HG02623 (cell line): Measurements from ENCODE around the gene ATP2A3.

Experiments
- ATAC-seq: cut with Tn5 transposase; IDR thresholded peaks from one replicate; pipeline ENCODE4 v1.9.1; 2021; ENCODE audit warnings: moderate library complexity; ENCODE audit not compliant: unreplicated experiment

The ATP2A3 gene

DNA sequence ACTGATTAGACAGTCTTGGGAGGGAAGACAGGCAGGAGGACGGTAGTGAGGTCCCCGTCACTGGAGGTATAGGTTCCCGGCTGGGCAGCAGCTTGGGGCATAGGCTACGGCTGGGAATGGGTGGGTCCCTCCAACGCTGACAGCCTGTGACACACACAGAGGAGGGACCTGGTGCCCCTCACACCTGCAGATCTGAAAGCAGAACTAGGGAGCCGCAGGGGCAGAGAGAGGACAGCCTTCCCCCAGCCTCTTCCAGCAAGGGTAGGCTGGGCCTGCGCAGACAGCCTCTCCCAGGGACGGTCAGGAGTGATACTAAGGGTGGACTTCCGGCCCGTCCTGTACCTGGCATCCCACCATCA lies 49.9 kb downstream of the ATP2A3 start:
- peak; percentile 47 for ATAC-seq

GRCh38 chr17:3913531-3914311 lies 50.5 kb downstream of the ATP2A3 start:
- peak; percentile 34 for ATAC-seq

- no peak for ATAC-seq
Measured at GRCh38 chr17:3912827-3913226, 51.4 kb downstream of the ATP2A3 start.

DNA sequence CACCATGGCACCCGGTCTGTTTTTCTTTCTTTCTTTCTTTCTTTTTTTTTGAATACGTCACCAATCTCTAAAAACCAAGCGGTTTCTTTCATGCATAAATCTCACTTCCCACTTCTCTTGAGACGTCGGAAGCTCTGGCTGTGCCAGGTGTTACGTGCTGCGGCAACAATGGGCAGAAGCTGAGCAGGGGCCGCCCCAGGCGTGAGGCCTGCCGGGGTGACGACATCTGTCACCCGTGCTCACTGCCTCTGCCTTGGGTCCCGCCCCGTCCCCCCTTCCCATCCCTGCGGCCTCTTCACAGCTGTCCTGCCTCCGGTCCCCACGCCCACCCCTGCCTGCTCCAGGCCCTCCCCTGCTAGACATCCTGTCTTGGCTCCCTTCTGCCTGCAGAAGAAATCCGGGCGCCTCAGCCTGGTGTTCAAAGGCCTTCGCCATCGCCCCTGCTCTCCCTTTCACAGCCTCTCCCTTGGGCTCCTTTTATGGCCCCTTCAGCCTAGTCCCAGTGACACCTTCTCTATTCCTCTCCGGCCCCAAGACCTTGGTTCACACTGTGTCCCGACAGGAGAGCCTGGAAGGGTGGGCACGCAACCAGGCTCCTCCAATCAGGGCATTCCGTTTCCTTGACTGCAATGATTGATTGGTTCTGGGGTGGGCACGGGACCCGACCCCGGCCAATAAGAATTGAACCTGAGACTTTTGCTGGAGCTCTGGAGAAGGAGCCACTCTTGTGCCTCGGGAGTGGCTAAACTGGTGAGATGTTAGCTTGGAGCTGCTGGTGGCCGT lies 52.8 kb downstream of the ATP2A3 start:
- ATAC-seq = peak; percentile 62

GRCh38 chr17:3910420-3911270 lies 53.6 kb downstream of the ATP2A3 start:
- no peak for ATAC-seq

DNA sequence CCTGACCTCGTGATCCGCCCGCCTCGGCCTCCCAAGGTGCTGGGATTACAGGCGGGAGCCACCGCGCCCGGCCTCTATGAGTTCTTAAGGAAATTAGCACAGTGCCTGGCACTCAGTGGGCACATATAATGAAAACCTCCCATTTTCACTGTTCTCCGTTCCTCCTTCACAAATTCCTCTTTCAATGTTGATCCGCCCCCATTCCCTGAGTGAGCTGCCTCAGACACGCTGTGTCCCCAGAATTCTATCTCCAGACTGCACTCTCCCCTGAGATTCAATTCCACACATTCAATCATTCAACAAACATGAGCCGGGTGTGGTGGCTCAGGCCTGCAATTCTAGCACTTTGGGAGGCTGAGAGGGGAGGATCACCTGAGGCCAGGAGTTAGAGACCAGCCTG lies 55.0 kb downstream of the ATP2A3 start:
- ATAC-seq = no peak

DNA sequence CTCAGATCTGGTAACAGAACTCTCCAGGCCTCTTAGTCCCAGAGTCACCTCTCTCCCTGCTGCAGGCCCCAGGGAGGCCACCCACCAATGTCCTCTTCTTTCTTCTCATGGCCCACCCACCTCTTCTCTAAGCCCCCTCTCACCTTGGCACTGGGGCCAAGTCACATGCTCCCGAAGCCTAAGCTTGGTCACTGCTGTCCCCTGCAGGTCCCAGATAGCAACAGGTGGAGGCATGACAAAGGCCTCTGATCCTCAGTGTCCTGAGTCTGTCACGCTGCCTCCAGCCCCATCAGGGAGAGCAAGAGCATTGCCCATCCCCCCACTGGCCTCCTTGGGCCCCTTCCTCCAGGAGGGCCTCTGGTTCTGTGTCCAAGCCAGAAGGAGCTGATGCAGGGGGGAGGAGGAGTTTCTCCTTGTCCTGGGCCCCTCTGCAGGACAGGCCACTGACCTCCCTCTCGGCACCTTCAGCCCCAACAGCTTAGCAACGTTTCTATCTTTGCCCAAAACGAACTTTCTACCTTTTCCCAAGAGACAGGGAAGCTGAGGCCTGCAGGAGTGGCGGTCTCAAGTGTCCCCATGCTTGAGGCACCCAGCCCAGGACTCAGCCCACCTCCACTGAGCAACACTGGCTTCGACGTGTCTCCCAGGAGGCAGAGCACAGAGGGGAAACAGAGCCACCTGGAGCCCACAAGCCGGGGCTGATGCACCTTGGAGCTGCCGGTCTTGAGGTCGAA lies 56.6 kb downstream of the ATP2A3 start:
- no peak for ATAC-seq

DNA sequence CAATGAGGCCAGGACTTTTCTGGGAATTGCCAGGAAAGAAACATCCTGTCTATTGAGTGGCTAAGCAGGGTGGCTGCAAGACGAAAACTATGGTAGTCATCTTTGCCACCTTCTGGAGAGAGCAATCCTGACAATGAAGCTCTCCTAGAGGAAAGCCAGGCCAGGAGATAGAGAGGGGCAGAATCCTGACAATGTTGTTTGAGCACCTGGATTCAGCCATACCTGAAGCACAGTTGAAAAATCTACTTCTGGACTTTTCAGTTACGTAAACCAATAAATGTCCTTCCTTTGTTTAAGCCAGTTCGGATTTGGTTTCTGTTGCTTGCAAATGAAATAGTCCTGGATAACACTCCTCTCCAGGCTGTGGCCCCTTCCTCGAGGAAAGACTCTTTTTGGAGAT lies 57.4 kb downstream of the ATP2A3 start:
- ATAC-seq = no peak

GRCh38 chr17:3905017-3905520 lies 59.2 kb downstream of the ATP2A3 start:
- no peak for ATAC-seq

GRCh38 chr17:3904501-3904900 lies 59.7 kb downstream of the ATP2A3 start:
- ATAC-seq = no peak

- no peak for ATAC-seq
Measured at GRCh38 chr17:3903881-3904290, 60.4 kb downstream of the ATP2A3 start.

GRCh38 chr17:3903051-3903825 lies 61.0 kb downstream of the ATP2A3 start:
- no peak for ATAC-seq

GRCh38 chr17:3900646-3901045 lies 63.6 kb downstream of the ATP2A3 start:
- no peak for ATAC-seq

- no peak for ATAC-seq
Measured at GRCh38 chr17:3897731-3898130, 66.5 kb downstream of the ATP2A3 start.

DNA sequence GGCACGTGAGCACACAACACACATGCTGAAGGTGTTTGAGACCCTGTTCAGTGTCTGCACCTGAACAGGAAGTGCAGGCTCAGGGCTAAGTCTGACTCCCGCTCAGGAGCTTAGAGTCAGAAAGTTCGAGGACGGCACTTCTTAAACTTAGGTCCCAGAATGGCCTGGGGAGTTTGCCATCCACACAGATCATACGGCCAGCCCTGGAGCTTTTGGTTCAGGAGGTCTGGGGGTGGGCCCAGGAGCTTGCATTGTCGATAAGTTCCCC lies 67.3 kb downstream of the ATP2A3 start:
- no peak for ATAC-seq

GRCh38 chr17:3896108-3896967 lies 67.9 kb downstream of the ATP2A3 start:
- ATAC-seq = no peak

DNA sequence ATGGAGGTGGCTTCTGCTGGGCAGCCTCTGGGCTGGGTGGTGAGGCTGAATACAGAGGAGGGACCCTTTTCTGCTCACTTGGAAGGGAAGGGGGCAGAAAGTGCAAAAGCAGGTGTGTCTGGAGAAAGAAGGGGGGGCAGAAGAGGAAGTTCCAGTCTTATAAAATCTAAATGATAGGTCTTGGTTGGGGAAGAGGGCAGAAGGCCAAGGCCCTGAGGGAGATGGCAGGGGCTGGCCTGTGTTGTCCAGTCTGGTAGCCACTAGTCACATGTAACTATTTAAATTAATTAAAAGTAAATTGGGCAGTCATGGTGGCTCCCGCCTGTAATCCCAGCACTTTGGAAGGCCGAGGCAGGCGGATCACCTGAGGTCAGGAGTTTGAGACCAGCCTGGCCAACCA lies 68.9 kb downstream of the ATP2A3 start:
- ATAC-seq = no peak

DNA sequence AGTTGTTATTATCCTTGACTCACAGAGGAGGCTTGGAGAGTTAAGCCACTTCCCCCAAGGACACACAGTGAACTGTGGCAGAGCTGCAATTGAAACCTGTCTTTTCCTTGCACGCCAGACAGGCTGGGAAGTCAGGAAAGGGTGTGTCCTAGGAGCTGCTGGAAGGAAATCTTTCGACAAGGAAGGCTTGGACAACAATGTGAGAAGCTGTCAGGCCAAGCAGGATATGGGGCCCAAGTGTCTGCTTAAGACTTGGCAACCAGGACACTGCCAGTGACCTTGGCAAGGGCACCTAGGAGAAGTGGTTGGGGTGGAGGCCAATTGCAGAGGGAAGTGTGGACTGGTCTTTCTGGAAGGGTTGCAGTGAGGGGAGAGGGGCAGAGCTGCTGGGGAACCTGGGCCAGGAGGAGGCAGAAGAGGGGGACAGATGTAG lies 69.3 kb downstream of the ATP2A3 start:
- ATAC-seq = no peak

DNA sequence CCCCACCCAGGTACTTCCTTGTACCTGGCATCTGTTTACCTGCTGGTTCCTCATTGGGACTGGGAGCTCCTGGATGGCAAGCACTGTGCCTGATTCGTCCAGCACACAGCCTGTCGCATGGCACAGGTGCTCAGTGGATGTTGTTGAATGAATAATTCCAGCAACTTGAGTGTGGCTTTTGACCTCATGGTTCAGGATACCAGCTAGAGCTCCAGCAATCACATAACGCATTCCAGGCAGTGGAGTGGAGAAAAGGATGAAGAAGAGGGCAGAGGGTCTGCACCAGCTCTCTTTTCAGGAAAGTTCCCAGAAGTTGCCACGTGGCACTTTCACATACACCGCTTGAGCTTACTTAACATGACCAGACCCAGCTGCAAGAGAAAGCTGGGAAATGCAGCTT lies 70.0 kb downstream of the ATP2A3 start:
- no peak for ATAC-seq
